H4 (cell line): ENCODE results near the gene MGST1. TPM values are rescaled to one million over a fixed set of nuclear protein-coding genes. Genes with fewer than 3 reads are reported as not detected.
A peak's percentile ranks its signal among the peaks of the same experiment; 100 is the strongest.

Experiments
- DNase-seq: peaks from one replicate; pipeline ENCODE4 v3.0.0-alpha.2; 2015; ENCODE audit warnings: low spot score
- total RNA-seq: library from RNA; depleted of rRNA; stranded (reverse); fragments of >200 nt; shearing (Covaris generic); gene quantifications from 2 replicates; pipeline ENCODE4 v1.2.3, GENCODE V29; 2014; rRNA removed

MGST1 gene, protein sequence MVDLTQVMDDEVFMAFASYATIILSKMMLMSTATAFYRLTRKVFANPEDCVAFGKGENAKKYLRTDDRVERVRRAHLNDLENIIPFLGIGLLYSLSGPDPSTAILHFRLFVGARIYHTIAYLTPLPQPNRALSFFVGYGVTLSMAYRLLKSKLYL
- total RNA-seq: 218 and 240 TPM in 2 replicates

DNA sequence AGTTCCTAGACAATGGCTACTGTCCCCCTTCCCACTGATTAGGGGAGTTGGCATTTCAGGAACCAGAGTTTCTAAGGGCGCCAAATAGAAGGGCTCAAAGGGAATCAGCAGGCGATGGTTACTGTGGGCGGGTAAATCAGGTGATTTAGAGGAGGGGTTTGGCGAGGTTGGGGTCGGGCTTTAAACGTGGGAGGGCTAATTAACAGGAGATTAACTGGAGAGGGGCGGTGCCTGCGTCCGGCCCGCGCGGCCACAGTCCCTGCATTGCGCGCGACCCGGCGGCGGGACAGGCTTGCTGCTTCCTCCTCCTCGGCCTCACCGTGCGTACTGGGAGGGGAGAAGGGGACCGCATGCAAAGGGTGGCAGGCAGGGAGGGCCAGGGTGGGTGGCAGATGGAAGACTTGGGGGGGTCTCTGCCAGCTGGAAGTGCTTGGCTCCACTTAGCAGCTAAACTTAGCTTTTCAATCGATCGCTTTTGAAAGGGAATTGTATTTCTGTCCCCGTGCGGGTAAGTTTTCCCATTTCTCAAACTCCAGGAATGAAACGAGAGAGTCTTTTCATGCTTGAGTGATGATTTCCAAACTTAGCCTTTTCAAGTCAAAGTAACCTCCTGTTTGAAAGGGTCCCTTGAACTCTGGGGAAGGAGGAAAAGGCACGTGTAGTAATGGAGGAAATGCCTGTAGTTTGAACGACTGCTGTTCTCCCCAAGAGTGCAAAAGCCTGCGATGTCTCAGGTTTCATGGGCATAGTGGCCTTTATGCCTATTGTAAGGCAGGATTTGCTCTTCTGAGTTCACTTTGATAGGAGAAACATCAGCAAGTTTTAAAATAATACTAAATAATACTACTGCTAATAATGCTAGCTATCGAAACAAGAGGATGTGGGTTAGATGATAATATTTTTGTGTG lies at the start of gene MGST1:
TSS of gene MGST1 (plus strand) at position 255 of the 908 bp plus-strand sequence. CDS start 6,608 bp downstream, outside the sequence.
- DNase-seq: peak; percentile 69

DNA sequence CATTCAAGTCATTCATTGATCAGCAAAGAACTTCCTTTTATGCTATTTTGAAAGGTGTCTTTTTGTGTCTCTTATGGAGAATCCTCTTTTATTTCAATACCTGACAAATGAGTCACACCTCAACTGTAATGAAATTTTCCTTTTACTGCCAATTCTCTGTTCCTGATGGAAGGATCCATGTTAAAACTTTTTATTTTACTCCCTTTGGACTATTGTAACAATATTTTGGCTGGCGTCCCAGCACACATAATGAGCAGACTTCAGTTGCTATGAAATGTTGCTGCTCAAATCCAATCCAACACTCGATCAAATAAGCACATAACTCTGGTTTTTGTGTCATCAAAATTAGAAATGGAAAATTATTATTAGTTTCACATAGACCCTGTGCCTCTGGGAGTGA lies 48.0 kb upstream of the MGST1 start:
- no peak for DNase-seq

DNA sequence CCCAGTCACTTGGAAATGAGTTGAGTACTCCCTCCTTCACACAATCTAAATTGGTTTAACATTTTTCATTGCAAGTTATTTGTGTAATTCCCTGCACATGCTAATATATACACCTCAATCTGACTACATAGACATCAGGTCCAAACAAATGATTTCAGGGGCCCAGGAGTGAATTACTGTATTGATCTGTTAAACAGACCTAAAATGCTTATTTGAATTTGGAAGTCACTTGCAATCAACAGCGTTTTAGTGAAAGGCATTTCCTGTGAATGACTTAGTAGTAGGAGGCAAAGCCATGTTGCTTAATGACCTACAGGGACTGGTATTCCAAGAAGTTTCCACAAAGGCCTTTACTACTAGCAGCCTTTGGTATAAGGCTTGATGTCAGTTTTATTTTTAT lies 47.3 kb upstream of the MGST1 start:
- DNase-seq: no peak

DNA sequence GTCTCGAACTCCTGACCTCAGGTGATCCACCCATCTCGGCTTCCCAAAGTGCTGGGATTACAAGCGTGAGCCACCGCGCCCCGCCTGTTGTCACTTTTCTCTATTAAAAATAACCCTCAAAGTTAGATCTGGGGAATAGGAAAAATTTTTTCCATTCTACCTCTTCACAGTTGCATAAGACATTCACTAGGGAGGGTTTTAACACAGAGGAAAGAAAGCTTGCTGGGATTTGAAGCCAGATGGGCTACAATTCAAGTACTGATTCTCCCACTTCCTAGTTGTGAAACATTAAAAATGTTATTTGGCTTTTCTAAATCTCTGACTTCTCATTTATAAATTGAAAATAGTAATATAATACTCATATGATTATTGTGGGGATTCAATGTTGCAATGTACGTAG lies 46.7 kb upstream of the MGST1 start:
- no peak for DNase-seq

DNA sequence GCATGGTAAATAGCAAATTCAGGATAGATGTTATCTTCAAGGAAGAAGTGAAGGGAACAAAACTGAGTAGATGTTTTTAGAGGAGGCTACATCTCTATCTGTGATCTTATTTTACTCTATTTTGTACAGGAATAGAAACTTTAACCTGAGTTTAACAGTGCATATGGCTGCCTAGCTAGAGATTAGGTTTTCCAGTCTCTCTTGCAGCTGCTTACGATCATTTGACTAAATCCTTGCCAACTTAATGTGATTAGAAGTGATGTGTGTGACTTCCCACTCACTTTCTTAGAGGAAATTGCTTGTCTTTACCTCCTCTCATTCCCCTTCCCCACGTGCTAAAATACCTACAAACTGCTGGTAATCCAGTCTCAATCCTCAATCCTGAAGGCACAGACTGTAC lies 43.5 kb upstream of the MGST1 start:
- DNase-seq: no peak

DNA sequence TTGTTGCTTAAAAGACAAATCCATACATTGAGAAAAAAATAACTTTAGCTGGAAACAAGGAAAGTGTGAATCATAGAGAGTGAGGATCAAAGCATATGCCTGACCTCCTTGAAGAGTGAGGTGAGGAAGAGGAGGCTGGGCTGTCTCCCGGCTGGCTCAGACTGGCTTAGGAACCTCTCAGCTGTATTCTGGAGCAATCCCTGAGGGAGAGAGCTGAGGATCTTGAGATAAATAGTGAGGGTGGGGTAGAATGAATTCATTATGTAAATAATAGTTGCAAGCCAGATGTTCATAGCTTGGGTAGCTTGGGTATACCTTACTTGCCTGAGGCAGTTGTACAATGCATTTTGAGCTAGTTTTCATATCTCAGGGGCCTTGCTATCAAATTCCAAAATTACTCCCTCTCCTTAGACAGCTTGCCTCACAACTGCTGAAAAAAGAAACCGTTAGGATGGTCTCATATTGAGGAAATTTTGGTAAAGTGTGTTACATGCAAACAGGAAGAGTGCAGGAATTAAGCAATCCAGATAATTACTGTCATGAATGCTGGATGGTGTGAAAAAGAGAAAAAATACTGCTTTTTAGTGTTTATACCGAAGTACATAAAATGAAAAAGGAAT lies 39.5 kb upstream of the MGST1 start:
- no peak for DNase-seq

DNA sequence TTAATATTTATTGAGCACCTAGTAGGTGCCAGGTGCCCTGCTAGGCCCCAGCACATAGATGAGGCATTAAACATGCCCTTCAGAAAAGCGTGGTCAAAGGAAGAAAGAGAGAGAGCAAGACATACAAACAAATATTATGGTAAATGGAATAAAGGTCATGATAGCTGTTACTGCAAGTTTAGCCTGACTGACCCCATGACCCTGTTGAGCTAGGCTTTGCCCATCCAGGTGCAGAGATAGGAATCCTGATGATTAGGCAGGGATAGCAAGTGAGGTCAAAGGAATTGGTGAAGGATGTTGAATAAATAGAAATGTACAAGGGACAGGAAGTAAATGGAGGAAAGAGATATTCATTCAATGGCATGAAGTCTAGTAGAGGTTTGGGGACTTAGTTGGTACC lies 36.5 kb upstream of the MGST1 start:
- DNase-seq: no peak

DNA sequence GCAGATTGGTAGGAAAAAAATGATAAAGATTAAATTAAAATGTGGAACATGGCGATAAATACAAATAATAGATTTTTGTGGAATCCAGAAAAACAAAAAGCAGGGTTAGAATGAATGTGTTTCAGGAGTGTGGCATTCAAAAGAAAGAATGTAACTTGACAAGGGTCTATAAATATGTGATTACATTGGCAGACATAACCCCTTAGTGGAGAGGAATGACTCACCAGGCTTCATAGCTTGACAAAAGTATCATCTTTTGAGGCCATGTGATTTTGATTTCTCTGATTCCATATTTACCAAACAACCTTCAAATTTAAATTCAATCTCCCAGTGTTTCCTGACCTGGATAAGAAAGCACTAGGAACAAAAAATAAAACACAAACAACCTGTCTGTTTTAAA lies 24.4 kb upstream of the MGST1 start:
- DNase-seq: no peak

DNA sequence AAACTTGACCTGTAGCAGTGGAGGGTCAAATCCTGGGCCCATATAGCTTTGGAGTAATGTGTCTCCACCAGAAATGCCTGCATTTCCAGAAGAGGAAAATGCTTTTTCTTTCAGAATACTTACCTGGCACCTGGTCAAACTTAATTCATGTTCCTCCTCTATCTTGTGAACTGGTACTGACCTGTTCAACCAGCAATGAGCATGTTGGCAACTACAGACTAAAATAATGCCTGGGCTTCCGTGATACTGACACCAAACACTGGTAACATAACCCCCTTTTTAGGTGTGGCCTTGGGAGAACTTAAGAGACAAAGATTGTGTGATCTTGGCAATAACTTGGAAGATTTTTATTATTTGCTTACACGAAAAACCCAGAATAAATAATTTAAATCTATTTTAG lies 23.8 kb upstream of the MGST1 start:
- DNase-seq: no peak

DNA sequence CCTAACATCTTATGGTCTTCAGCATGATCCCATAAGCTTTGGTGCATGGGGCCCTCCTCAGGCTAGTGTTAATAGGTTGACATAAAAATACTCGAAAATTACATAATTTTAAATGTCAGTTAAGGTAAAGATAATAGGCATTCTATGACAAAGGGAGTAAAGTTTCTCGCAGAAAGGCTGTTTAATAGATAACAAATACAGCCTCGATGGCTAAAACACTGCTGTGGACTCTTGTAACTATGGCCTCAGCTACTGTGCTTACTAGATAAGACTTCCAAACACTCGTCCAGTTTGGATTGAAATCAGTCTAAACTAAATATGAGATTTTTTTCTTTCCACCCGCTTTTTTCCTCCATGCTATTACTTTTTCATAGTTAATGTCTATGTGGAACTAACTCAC lies 23.2 kb upstream of the MGST1 start:
- DNase-seq: no peak

DNA sequence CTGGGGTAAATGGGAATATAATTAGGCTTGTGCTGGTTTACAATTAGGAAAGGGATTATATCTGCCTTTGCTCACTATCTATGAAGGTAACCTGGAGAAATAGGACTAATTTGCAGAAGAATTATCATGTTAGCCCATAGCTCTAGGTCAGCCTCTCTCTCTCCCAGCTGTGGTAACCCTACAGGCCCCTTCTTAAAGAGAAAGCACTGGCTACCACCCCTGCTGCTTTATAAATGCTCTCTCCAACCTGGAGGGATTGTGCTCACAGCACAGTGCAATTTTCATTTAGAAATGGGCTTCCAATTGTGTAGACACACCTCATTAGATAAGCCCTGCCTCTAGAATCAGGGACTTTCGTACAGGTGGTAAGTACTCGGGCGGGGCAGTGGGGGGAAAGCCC lies 22.7 kb upstream of the MGST1 start:
- no peak for DNase-seq

DNA sequence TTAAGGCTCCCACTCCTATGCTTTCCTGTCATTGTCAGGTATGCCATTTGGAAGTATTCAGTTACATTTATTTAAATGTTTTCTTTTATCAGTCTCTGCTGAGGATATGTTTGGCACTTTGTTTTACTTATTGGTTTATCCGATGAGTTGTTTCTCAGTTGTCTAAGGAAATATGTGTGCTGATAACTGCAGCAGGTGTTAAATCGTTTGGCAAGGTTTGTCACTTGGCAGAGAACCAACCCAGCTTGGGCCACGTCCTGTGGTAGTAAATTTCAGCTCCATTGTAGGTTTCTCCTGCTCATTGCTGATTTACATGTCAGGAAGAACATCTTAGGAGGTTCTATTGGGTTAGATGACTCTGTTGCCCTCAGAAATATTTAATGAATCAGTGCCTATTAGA lies 22.0 kb upstream of the MGST1 start:
- DNase-seq: no peak

DNA sequence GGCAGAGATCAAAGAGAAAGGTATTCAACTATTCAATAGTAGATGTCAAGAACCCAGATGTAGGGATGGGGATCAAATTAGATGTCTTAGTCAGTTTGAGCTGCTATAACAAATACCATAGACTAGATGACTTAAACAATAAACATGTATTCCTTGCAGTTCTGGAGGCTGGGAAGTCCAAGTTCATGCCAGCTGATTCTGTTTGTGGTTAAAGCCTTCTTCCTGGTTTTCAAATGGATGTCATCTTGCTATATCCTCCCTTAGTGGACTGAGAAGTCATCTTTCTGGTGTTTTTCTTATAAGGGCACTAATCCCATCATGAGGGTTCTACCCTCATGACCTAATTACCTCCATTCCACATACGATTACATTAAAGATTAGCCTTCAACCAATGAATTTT lies 19.5 kb upstream of the MGST1 start:
- no peak for DNase-seq

DNA sequence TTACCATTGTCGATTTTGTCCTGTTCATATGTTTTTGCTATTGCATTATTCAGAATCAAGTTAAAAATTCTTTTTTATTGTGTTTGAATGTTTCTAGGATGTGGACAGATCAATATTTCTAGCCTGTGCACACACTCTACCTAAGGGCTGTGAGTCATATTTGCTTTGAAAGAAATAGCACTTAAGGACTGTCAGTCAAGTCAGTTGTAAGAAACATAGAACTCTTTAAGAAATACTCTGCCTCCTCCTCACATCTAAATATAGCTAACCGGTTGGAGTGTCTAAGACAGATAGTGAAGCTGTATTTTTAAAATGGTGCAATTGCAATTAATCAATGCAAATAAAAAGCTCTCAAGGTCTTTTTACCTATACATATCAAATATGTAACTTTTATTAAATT lies 17.9 kb upstream of the MGST1 start:
- DNase-seq: no peak

DNA sequence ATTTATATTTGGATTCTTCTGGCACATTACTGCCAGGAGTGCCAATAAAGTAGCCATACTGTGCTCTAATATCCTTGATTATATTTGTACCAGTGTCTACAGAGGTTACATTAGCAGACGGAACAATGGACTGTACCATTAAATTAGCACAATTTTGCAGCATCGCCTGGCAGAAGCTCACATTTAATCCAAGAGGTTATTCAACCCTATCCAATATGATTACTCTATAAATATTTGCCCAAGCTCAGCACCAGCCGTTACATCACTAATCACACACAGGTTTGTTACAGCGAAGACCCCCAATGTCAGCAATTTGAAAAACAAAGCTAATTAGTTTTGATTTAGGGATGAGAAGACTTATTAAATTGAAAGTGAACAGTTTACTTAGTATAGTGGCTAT lies 16.9 kb upstream of the MGST1 start:
- no peak for DNase-seq

DNA sequence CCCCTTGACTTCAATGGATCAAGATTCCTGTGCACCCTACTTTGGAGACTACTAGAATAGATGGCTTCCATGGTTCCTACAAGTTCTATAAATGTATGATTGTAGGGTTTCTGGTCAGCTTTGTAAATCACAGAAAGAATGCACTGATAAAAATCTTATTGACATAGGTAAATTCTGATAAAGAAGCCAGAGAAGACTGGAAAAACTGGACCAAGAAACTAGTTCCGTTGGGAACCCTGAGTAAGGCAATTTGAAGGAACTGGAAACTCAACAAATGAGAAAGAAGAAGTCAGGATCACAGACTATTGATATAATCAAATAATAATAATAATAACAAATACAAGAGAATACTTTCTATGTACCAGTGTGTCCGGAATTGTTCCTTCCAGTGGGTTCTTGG lies 15.4 kb upstream of the MGST1 start:
- no peak for DNase-seq

DNA sequence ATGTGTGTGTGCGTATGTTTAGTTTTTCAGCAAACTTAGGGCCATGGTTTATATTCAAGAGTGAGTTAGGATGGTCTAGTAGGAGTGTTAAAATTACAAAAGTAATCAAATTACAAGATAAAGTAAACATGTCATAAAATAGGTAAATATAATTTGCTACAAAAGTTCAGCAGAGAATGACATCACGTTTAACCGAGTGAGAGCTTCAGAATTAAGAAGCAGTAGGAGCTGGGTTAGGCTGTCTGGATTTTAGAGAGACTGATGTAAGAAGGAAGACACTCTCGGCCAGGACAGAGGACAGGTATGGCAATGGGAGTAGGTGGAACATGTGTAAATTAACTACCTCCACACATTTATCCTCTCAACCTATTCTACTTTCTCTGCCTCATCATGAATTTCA lies 11.6 kb upstream of the MGST1 start:
- no peak for DNase-seq

DNA sequence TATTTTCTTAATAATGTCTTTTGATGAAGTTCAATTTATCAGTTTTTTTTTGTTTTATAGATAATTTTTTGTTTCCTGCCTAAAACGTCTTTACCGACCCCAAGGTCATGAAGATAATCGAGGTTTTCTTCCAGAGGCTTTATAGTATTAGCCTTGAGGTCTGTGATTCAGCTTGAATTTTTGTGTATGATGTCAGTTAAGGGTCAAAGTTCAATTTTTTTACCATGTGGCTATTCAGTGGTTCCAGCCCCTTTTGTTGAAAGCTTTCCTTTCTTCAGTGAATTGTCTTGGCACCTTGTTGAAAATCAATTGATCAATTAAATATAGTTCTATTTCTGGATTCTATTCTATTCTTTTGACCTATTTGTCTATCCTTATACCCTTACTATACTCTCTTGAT lies 3.2 kb upstream of the MGST1 start:
- no peak for DNase-seq

DNA sequence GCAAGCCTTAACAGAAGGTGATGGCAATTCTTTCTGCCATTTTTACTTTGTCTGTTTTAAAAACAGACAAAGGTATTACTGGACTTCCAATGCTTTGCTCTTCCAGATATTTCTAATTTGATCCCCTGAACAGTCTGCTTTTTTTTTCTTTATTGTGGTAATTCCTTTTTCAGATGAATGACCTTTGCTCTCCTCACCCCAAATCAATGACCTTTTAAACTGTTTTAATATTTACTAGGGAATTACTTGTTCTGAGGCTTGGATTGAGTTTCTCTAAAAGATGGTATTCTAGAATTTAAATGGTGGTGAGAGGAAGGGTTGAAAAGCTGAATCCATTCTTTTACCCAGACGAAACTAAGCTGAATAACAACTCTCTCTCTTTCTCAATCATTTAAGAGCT lies 2.3 kb upstream of the MGST1 start:
- DNase-seq: no peak

DNA sequence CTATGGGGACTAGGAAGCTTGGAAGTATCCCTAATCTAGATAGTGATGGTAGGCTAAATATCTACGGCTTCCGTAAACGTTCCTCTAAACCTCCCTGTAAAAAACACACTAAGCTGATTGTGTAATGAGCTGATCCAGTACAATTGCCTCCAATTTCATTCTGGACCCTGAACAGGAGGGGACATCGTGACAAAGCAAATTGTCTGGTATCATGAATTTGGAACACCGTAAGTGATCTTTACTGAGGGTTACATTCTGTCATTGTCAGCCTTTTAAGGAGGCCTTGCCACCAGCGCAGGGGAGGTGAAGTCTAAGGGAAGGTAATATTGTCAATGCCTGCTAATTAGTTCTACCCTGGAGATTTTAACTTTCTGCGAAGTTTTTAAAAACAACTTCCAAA lies 487 bp upstream of the MGST1 start:
- DNase-seq: no peak

DNA sequence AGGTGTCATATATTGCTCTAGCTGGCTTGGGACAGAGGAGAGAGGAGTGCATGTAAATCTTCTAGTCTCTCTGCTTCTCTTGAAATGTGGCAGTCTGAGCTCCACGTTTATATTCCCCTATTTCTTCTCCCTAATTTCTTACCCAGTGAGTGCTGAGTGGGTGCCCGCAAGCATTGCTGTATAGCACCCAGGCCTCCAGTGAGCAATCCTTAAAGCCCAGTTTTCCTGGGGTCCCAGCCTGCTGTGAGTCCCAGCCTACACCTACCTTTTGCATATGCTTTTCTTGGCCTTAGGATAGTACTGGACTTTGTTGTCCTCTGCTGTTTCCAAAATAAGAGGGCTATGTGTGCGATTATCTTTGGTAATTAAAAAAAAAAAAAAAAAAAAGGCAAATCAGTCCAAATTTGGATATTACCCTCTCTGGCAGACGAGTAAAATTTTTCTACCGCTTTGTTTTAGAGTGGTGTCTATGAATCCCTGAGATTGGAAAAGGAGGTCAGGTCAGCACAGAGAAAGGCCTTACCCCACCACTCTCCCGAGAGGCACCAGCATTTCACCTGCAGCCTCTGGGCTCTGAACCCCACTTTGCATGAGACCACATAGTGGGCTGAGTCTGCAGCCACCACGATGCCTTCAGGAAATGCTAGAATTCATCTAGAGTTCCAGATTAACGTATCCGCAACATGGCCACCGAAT lies 1.1 kb downstream of the MGST1 start:
- no peak for DNase-seq

DNA sequence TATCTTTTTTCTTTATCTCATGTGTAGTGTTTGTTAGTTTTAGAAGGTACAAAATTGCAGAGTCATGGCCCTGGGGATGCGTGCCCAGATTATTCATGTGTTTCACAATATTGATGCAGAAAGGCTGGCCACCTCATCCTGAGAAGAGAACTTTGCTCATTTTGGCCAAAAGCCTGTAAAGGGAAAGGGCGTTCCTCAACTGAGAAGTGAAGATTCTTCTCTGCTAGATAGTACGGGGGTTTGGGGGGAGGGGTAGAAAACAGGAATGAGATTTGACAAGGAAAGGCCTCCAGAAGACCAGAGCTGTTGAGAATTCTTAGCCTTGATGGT lies 1.7 kb downstream of the MGST1 start:
- DNase-seq: peak; percentile 90

DNA sequence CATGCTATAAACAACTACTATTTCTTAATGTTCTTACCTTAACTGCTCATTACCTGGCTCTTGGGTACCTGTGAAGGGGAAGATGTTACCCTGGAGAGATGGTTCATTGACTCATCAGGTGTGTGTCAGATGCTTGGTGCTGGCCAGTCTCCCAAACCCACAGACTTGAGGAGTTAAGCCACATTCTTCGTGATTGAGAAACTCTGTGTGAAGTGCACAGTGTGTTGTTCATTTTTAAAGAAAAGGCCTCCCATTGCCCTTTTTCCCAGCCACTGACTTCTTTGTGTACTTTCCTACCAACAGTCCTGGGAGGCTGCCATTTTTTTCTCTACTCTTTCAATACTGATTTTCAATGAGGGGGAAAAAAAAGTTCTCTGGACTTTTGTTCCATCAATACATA lies 3.2 kb downstream of the MGST1 start:
- peak; percentile 87 for DNase-seq
